Endothelial cell of umbilical vein (primary cell): Measurements from ENCODE around the gene MAP10. TPM values are rescaled to one million over a fixed set of nuclear protein-coding genes. Genes with fewer than 3 reads are reported as not detected.

Source experiments
- BruUV-seq: library from RNA; stranded (reverse); fragments of 400-500 nt; replicated peaks from 2 replicates; lab custom pipeline; 2021; lab: Mats Ljungman, UMichigan
- CTCF ChIA-PET: fragments of 300-600, 350-600 bp; sonication (Branson Sonifier 250); formaldehyde crosslinking; loops from one replicate; lab custom pipeline; 2021; ENCODE audit warnings: antibody characterized with exemption, inconsistent platforms; lab: Charles Lee
- POLR2A ChIA-PET: fragments of 300-600, 350-600 bp; sonication (Branson Sonifier 250); formaldehyde crosslinking; loops from one replicate; lab custom pipeline; 2021; ENCODE audit warnings: antibody characterized with exemption, inconsistent platforms; lab: Charles Lee
- DNase-seq: peaks from one replicate; pipeline ENCODE4 v3.0.0-alpha.2; 2011; ENCODE audit warnings: low read depth, low spot score
- FAIRE-seq: peaks from 2 replicates; lab custom pipeline; 2011; peaks lifted over from hg19 to GRCh38; lab: Jason Lieb, UNC
- H2AFZ ChIP-seq: 2 replicates; pipeline ENCODE4 v1.6.0; 2012; ENCODE audit warnings: low read depth, low read length, control low read depth, inconsistent platforms
- H3K27ac ChIP-seq: 2 replicates; pipeline ENCODE4 v1.5.1; 2011; ENCODE audit warnings: low read depth, mild to moderate bottlenecking, control low read depth, low read length, moderate library complexity; ENCODE audit not compliant: insufficient read depth
- H3K27me3 ChIP-seq, 2 experiments: 2 replicates each; pipeline versions ENCODE4 v1.6.0 to v1.6.1; 2011; ENCODE audit warnings: low read length in 2 of 2, mixed read lengths in 1 of 2; ENCODE audit not compliant: control insufficient read depth in 2 of 2, insufficient read depth in 2 of 2
- H3K36me3 ChIP-seq, 2 experiments: 2 replicates in 1 of 2; 3 replicates in 1 of 2; pipeline ENCODE4 v1.5.1; 2011; ENCODE audit warnings: low read length in 2 of 2, mild to moderate bottlenecking in 1 of 2, moderate library complexity in 1 of 2; ENCODE audit not compliant: control insufficient read depth in 2 of 2, insufficient read depth in 2 of 2; ENCODE audit errors: extremely low read depth in 1 of 2
- H3K4me1 ChIP-seq: 3 replicates; pipeline ENCODE4 v1.5.1; 2011; ENCODE audit warnings: mild to moderate bottlenecking, low read length; ENCODE audit not compliant: control insufficient read depth, insufficient read depth; ENCODE audit errors: extremely low read depth
- H3K4me2 ChIP-seq: 2 replicates; pipeline ENCODE4 v1.6.1; 2011; ENCODE audit warnings: low read length, control low read depth, mixed read lengths; ENCODE audit not compliant: insufficient read depth
- H3K4me3 ChIP-seq, 3 experiments: fragments of 200-600 bp in 1 of 3; sonication (generic), shearing (Covaris generic) in 1 of 3; replicated peaks in 1 of 3; 2 replicates each; pipeline ENCODE4 v1.5.1; 2011 to 2016; ENCODE audit warnings: control low read depth in 3 of 3, low read length in 3 of 3, mild to moderate bottlenecking in 2 of 3, inconsistent platforms in 1 of 3, low read depth in 1 of 3, moderate library complexity in 1 of 3; ENCODE audit not compliant: insufficient read depth in 1 of 3
- H3K79me2 ChIP-seq: 2 replicates; pipeline ENCODE4 v1.6.0; 2012; ENCODE audit warnings: low read length, inconsistent platforms; ENCODE audit not compliant: control insufficient read depth, insufficient read depth
- H3K9ac ChIP-seq: replicated peaks from 2 replicates; pipeline ENCODE3; 2011; ENCODE audit warnings: low read length, control low read depth; ENCODE audit not compliant: insufficient read depth; ENCODE audit errors: extremely low read depth
- H3K9me1 ChIP-seq: replicated peaks from 3 replicates; pipeline ENCODE4 v1.6.0; 2011; ENCODE audit warnings: mild to moderate bottlenecking, low read length; ENCODE audit not compliant: control insufficient read depth, insufficient read depth; ENCODE audit errors: extremely low read depth
- H3K9me3 ChIP-seq: replicated peaks from 2 replicates; pipeline ENCODE4 v1.5.1; 2012; ENCODE audit warnings: low read length, inconsistent platforms; ENCODE audit not compliant: control insufficient read depth, insufficient read depth
- H4K20me1 ChIP-seq: replicated peaks from 2 replicates; pipeline ENCODE3; 2011; ENCODE audit warnings: mild to moderate bottlenecking, low read length; ENCODE audit not compliant: control insufficient read depth, insufficient read depth; ENCODE audit errors: extremely low read depth
- EZH2 ChIP-seq: IDR thresholded peaks from 2 replicates; pipeline ENCODE4 v1.6.1; 2012; ENCODE audit warnings: borderline replicate concordance, low read depth, mild to moderate bottlenecking, moderate library complexity, low read length, inconsistent platforms; ENCODE audit not compliant: severe bottlenecking
- FOS ChIP-seq: IDR thresholded peaks from 2 replicates; pipeline ENCODE4 v1.6.1; 2011; ENCODE audit warnings: mild to moderate bottlenecking, low read length, moderate library complexity, borderline replicate concordance; ENCODE audit not compliant: insufficient read depth
- GATA2 ChIP-seq: IDR thresholded peaks from 2 replicates; pipeline ENCODE4 v1.7.0; 2011; ENCODE audit warnings: low read depth, mild to moderate bottlenecking, moderate library complexity, mixed read lengths, low read length; ENCODE audit not compliant: insufficient read length, insufficient read depth
- JUN ChIP-seq: IDR thresholded peaks from 2 replicates; pipeline ENCODE4 v1.6.1; 2011; ENCODE audit warnings: borderline replicate concordance, low read depth; ENCODE audit not compliant: insufficient read length, insufficient read depth
- MYC ChIP-seq: IDR thresholded peaks from one replicate; pipeline ENCODE4 v1.6.1; 2011; ENCODE audit warnings: mild to moderate bottlenecking, low read depth, low read length
- POLR2A ChIP-seq: IDR thresholded peaks from 2 replicates; pipeline ENCODE4 v1.6.1; 2012; ENCODE audit warnings: low read depth, mild to moderate bottlenecking, control low read depth, low read length
- POLR2AphosphoS5 ChIP-seq: IDR thresholded peaks from 2 replicates; pipeline ENCODE4 v1.6.1; 2012; ENCODE audit warnings: low read depth, mild to moderate bottlenecking, control low read depth, low read length, moderate library complexity; ENCODE audit not compliant: insufficient read depth
- dilution Hi-C: fragments of 300-500 bp; cut with MboI; formaldehyde crosslinking; loops from one replicate; pipeline ENCODE4 v1.15.0; 2019; ENCODE audit warnings: low sequenced_read_pairs; ENCODE audit not compliant: extremely low pct_ligation_motif_present
- intact Hi-C: fragments of 100-400 bp; cut with micrococcal nuclease; formaldehyde crosslinking; loops from one replicate; pipeline ENCODE4 v1.10.0; 2022
- polyA plus RNA-seq, 4 experiments: library from polyadenylated mRNA; depleted of rRNA in 3 of 4; stranded (reverse) in 3 of 4; unstranded in 1 of 4; fragments of >200 nt; gene quantifications; 2 replicates each; pipeline versions ENCODE4 v1.2.1 to v1.2.3, GENCODE V29; 2011 to 2012; ENCODE audit warnings: missing spikeins in 1 of 4
- total RNA-seq: library from RNA; stranded (reverse); gene quantifications from 2 replicates; pipeline ENCODE4 v1.2.3, GENCODE V29; 2021
- TF ChIP-seq, protein P1 (sequence below), 2 donors: IDR thresholded peaks; 1 replicate in 1 of 2; 2 replicates in 1 of 2; pipeline ENCODE4 v1.5.1; 2011; ENCODE audit warnings: low read length in 2 of 2, mild to moderate bottlenecking in 2 of 2, moderate library complexity in 2 of 2, control low read depth in 1 of 2, inconsistent platforms in 1 of 2, low read depth in 1 of 2; ENCODE audit not compliant: insufficient read depth in 1 of 2; ENCODE audit errors: extremely low read depth in 1 of 2

The MAP10 gene
- total and polyA plus RNA-seq, 2 donors (not counting 3 experiments of a cell fraction or from before 2014, with no cell fraction given): 0.88 to 2.0 TPM

DNA sequence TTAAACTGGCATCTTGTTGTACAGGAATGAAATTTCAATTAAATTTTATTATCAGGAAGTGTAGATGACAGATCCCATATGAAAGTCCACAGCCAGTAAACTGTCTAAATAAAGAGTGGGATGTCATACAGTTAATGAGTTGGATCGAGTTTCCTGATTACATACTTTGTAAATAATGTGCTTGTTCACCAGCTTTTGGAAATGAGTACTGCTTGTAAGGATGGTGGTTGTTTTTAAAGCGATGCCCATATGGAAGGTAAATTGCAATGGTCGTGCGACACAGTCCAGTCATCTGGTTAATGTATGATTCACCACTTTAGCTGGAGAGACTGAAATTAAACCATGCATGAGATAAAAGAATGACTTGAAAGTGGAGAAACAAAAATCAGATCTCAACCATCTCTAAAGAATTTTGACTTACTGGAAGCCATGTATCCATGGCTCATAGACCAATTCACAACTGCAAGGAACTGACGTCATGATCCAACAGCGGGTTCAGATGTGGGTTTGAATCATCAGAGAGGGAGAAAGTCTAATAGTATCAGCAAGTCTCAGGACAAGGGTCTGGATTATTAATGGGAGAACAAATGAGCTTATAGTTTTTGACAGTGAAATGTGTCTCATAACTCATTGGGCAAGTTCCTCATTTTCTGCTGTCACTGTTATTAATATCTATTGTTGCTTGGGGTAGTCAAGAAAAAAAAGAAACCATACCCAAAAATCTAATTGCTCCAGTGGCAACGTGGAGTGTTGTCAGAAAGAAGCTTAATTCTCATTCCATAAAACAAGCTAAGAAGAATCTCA lies 49.0 kb downstream of the MAP10 start:
- Histone ChIP-seq H4K20me1 (no peaks in the 10 kb centered on the region), H3K27me3 (no peaks in the 10 kb centered on the region), H3K9ac (no peak overlapping the region), H2AFZ (no peak overlapping the region), H3K4me3 (no peak overlapping the region), H3K27ac (no peak overlapping the region), H3K4me2 (no peak overlapping the region), H3K79me2 (no peaks in the 10 kb centered on the region), H3K9me1 (no peaks in the 10 kb centered on the region), H3K9me3 (no peaks in the 10 kb centered on the region), H3K4me1 (no peaks in the 10 kb centered on the region), H3K36me3 (no peaks in the 10 kb centered on the region)
- dilution Hi-C loops (no loop called here), intact Hi-C loops (no loop called here)
- POLR2A ChIA-PET: no interaction called here
- no peak for TF ChIP-seq EZH2
- FAIRE-seq (no peak), DNase-seq (no peak)
- CTCF ChIA-PET: interaction anchor here (0.7 kb wide), 1 partner anchor 26 kb away, joined by 3 read pairs; no protein-coding TSS in a partner anchor
- BruUV-seq: no TSS peak

DNA sequence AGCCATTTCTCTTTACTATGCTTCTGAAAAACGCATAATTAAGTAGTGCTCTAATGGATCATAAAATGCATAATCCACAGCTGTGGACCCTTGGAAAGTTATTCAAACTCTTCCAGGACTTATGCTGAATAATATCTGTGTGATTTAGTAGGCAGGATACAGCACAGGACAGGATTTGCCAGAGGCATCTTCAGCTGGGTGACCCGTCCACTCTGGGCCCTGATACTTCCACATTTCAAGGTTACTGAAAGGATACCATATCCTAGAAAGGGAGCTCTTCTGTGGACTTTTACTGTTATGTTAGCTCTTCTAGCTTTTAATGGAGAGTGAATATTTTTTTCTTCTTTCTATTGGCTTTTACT lies 49.6 kb downstream of the MAP10 start:
- FAIRE-seq: no peak
- H3K9ac ChIP-seq: no peak overlapping the region
- H3K4me1 ChIP-seq: no peaks in the 10 kb centered on the region
- intact Hi-C loops (no loop called here), dilution Hi-C loops (no loop called here)
- no peak overlapping the region for H3K4me2 ChIP-seq
- no peaks in the 10 kb centered on the region for H3K27me3 ChIP-seq
- no peaks in the 10 kb centered on the region for H4K20me1 ChIP-seq
- no peaks in the 10 kb centered on the region for H3K9me1 ChIP-seq
- ChIA-PET CTCF (interaction anchor here (0.7 kb wide), 1 partner anchor 26 kb away, joined by 3 read pairs; no protein-coding TSS in a partner anchor), POLR2A (no interaction called here)
- no TSS peak for BruUV-seq
- no peaks in the 10 kb centered on the region for H3K9me3 ChIP-seq
- no peak overlapping the region for H3K4me3 ChIP-seq
- no peaks in the 10 kb centered on the region for H3K36me3 ChIP-seq
- no peak overlapping the region for H3K27ac ChIP-seq
- TF ChIP-seq POLR2A (no peak), MYC (no peak), POLR2AphosphoS5 (no peak), EZH2 (no peak), FOS (no peak), JUN (no peak), GATA2 (no peak)
- TF ChIP-seq, protein P1, sequence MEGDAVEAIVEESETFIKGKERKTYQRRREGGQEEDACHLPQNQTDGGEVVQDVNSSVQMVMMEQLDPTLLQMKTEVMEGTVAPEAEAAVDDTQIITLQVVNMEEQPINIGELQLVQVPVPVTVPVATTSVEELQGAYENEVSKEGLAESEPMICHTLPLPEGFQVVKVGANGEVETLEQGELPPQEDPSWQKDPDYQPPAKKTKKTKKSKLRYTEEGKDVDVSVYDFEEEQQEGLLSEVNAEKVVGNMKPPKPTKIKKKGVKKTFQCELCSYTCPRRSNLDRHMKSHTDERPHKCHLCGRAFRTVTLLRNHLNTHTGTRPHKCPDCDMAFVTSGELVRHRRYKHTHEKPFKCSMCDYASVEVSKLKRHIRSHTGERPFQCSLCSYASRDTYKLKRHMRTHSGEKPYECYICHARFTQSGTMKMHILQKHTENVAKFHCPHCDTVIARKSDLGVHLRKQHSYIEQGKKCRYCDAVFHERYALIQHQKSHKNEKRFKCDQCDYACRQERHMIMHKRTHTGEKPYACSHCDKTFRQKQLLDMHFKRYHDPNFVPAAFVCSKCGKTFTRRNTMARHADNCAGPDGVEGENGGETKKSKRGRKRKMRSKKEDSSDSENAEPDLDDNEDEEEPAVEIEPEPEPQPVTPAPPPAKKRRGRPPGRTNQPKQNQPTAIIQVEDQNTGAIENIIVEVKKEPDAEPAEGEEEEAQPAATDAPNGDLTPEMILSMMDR (IDR thresholded peaks at IDR 0.05; ENCODE audit: extremely low read depth in 1 of 2, insufficient read depth in 1 of 2, low read depth in 1 of 2, low read length in 2 of 2): no peak
- H3K79me2 ChIP-seq: no peaks in the 10 kb centered on the region
- DNase-seq: no peak
- no peak overlapping the region for H2AFZ ChIP-seq
